IPS-20b (cell line): Measurements from ENCODE around the gene POLR3A.

Experiments used
- H3K27ac ChIP-seq: one replicate; pipeline ENCODE4 v1.5.1; 2013; ENCODE audit warnings: low read length
- H3K27me3 ChIP-seq: 2 replicates; pipeline ENCODE4 v1.6.1; 2013; ENCODE audit warnings: mild to moderate bottlenecking, low read length, inconsistent platforms; ENCODE audit not compliant: insufficient read depth
- H3K36me3 ChIP-seq: 2 replicates; pipeline ENCODE4 v1.6.1; 2013; ENCODE audit warnings: low read depth, mild to moderate bottlenecking, inconsistent platforms, low read length, moderate library complexity; ENCODE audit not compliant: insufficient read depth
- H3K4me1 ChIP-seq: 2 replicates; pipeline ENCODE4 v1.6.1; 2013; ENCODE audit warnings: mild to moderate bottlenecking, control low read depth, inconsistent platforms, low read length, moderate library complexity; ENCODE audit not compliant: insufficient read depth
- H3K4me3 ChIP-seq: 2 replicates; pipeline ENCODE4 v1.5.1; 2013; ENCODE audit warnings: mild to moderate bottlenecking, low read length, inconsistent platforms
- H3K9ac ChIP-seq: 2 replicates; pipeline ENCODE4 v1.6.1; 2013; ENCODE audit warnings: low read depth, mild to moderate bottlenecking, inconsistent platforms, low read length, moderate library complexity
- H3K9me3 ChIP-seq: 2 replicates; pipeline ENCODE4 v1.6.1; 2013; ENCODE audit warnings: mild to moderate bottlenecking, low read depth, low read length, inconsistent platforms; ENCODE audit not compliant: insufficient read depth

POLR3A gene

DNA sequence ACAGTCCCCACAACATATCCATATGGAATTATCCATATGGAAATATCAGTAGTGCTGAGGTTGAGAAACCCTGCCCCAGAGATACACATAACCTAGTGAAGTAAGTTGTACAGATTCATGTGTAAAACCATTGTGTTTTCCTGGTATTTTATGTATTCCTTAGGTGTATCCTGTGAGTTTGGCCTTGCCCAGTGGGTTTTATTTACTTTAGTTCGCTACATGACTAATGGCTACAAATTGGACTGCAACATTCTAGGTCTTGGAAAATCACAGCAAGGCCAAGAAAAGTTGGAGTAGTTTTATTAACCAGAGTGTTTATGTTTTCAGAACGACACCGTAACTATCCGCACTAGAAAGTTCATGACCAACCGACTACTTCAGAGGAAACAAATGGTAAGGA lies 5.7 kb upstream of the POLR3A start:
- H3K4me1 ChIP-seq, result peaks cover 42% of the 10 kb centered on the region
- H3K27me3 ChIP-seq, result no peaks in the 10 kb centered on the region

DNA sequence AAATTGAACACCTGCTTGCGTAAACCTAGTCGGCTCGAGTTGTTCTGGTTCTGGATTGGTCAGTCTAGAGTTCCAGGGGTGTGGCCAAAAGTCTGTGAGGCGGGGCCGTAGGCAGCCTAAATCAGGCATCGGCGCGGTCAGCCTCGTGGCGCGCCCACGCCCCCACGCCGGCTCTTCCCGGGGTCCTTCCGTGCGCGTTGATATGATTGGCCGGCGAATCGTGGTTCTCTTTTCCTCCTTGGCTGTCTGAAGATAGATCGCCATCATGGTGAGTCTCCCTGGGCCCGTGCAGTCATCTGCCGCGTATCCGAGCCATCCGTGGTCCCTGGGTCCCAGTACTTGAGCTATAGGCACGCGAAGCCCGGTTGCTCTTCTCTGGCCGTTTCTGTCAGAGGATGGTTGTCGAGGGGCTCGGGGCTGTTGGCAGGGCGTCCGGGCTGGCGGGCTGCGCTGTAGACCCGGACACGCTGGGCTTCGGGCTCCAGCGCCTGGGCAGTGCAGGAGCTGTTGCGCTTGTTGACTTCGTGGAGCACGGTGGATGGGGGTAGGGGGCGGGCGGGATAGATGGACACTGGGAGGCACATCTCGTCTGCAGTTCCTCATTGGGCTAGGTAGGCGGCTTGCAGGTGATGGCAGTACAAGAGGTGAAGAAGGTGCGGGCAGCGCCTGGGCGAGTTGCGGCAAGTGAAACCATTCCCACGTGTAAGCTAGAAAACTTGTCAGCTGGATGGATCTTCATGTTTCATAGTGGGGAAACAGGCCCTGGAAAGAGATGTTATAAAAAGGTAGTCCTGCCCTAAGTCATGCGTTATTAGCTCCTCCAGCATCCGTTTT lies 4.5 kb upstream of the POLR3A start, which contains the start of gene RPS24:
TSS of gene RPS24 (plus strand) at position 227 of the 834 bp plus-strand sequence. CDS start at position 266, 39 bp downstream.
- H3K4me1 ChIP-seq, result peaks cover 31% of the 10 kb centered on the region
- H3K27me3 ChIP-seq, result no peaks in the 10 kb centered on the region
- no peaks in the 10 kb centered on the region for H3K9me3 ChIP-seq
- H3K9ac ChIP-seq, result peak within 1 kb of the TSS; percentile 99
- peak within 1 kb of the TSS; percentile 59 for H3K27ac ChIP-seq
- H3K36me3 ChIP-seq, result peaks cover 47% of the 10 kb centered on the region
- H3K4me3 ChIP-seq, result peak within 1 kb of the TSS; percentile 99

More for the DNA sequence above, 5.7 kb upstream of the POLR3A start:
- Histone ChIP-seq H3K9ac (peak overlapping the region; percentile 99), H3K4me3 (peak overlapping the region; percentile 99), H3K9me3 (no peaks in the 10 kb centered on the region), H3K36me3 (peaks cover 59% of the 10 kb centered on the region), H3K27ac (peak overlapping the region; percentile 12)

DNA sequence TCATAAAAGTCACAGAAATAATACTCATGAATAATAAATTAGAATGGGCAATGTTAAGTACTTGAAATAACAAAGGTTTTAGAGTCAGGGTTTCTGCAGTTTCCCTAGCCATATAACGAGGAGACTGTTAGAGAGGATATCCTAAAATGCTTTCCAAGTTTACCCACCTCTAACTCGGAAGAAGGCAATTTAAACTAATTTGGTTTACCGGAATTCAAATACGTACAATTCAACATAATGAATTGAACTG lies 4.0 kb upstream of the POLR3A start:
- peak overlapping the region; percentile 64; the same call in 1 of the 2 replicates for H3K9ac ChIP-seq
- peaks cover 25% of the 10 kb centered on the region for H3K4me1 ChIP-seq

DNA sequence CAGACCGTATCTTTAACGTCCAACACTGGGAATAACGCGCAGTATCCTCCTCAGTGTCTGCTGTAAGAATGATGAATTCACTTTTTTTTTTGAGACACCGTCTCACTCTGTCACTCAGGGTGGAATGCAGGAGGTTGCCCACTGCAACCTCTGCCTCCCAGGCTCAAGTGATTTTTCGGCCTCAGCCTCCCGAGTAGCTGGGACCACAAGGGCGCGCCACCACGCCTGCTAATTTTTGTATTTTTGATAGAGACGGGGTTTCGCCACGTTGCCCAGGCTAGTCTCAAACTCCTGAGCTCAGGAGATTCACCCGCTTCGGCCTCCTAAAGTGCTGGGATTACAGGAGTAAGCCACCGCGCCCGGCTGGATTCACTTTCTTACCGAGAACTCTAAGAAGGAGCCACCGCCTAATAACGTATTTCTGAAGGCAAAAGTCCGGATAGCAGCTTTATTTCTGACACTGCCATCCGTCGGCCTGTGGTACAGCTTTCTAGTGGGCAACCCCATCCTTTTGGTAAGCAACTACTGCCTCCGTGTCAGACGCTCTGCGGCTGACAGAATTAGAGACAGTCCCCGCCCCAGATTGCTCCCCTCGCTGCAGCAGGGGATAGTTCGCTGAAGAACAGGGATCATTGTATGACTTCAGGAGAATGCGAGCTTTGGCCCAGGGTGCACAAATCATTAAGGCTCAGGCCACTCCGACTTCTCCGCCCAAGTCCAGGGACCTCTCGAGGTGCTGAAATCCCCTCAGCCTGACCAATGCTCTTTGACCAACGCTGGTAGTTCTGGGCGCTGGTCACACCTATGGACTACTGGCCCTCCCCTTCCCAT lies 662 bp downstream of the POLR3A start:
- H3K27ac ChIP-seq, result peak overlapping the region; percentile 10

More for the DNA sequence above, 4.0 kb upstream of the POLR3A start:
- Histone ChIP-seq H3K4me3 (peak overlapping the region; percentile 99), H3K36me3 (peaks cover 42% of the 10 kb centered on the region), H3K27ac (no peak overlapping the region), H3K27me3 (no peaks in the 10 kb centered on the region), H3K9me3 (no peaks in the 10 kb centered on the region)

DNA sequence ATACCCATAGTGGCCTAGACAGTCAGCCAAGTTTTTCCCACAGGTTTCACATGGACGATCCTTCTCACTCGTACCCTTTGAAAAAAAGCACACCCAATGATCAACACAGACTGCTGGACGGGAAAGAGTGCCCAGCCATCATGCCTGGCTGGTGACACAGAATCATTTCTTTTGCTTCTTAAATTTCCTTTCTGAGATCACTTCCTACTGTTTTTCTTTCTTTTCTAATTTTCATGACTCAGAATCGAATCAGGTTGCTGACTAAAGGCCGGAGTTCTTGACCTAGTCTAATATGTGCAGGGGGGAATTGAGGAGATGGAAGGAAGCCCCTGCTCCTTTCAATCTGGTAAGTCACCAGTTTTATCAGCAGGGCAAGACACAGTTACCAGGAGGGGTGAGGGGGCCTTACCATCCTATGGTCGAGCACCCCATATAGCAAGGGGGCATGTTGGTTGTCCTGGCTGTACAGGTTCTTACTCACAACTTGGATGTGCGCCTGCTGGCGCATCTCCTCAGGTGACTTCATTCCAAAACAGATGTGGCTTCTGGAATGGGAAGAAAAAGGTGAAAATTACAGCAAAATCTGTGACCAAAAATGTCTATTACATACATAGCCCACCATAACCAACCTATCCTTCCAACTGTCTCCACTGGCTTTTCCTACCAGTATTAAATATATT lies 3.5 kb downstream of the POLR3A start:
- Histone ChIP-seq H3K4me3 (no peak overlapping the region), H3K27me3 (no peaks in the 10 kb centered on the region), H3K36me3 (peaks cover 62% of the 10 kb centered on the region), H3K27ac (no peak overlapping the region), H3K9ac (no peak overlapping the region), H3K9me3 (no peaks in the 10 kb centered on the region), H3K4me1 (no peaks in the 10 kb centered on the region)

More for the DNA sequence above, 662 bp downstream of the POLR3A start:
- Histone ChIP-seq H3K9ac (peak overlapping the region; percentile 92; the same call in 1 of the 2 replicates), H3K36me3 (peaks cover 35% of the 10 kb centered on the region), H3K4me3 (peak overlapping the region; percentile 90), H3K27me3 (no peaks in the 10 kb centered on the region), H3K9me3 (no peaks in the 10 kb centered on the region), H3K4me1 (no peaks in the 10 kb centered on the region)

DNA sequence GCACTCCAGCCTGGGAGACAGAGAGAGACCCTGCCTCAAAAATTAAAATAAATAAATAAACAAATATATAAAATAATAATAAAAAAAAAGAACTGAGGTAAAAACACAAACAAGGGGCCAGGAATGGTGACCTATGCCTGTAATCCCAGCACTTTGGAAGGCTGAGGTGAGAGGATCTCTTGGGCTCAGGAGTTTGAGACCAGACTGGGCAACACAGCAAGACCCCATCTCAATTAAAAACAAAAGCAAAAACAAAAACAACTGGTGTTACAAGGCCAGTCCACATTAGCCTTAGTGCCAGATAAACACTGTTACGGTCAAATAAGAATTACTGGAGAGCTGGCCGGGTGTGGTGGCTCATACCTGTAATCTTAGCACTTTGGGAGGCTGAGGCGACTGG lies 5.6 kb downstream of the POLR3A start:
- no peak overlapping the region for H3K27ac ChIP-seq
- no peaks in the 10 kb centered on the region for H3K9me3 ChIP-seq
- no peaks in the 10 kb centered on the region for H3K4me1 ChIP-seq
- no peak overlapping the region for H3K4me3 ChIP-seq
- H3K27me3 ChIP-seq, result no peaks in the 10 kb centered on the region
- no peak overlapping the region for H3K9ac ChIP-seq
- H3K36me3 ChIP-seq, result peaks cover 82% of the 10 kb centered on the region

DNA sequence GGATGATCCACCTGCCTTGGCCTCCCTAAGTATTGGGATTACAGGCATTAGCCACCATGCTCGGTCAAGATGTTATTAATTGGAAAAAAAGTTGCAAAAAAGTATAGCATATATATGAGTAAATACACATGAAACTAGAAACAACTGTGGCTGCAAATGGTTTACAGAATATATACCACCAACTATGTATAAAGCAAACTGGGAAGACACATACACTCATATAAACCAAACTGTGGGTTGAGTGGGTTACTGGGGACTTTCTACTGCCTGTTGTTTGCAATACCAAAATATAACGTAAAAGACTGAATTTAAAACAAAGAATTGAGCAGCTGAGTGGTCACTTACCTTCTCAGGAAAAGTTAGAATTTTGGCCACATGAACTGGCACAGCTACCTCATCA lies 8.1 kb downstream of the POLR3A start:
- Histone ChIP-seq H3K4me1 (no peaks in the 10 kb centered on the region), H3K27me3 (no peaks in the 10 kb centered on the region), H3K36me3 (peaks cover 98% of the 10 kb centered on the region), H3K27ac (no peak overlapping the region), H3K9me3 (no peaks in the 10 kb centered on the region), H3K4me3 (no peak overlapping the region), H3K9ac (no peak overlapping the region)

DNA sequence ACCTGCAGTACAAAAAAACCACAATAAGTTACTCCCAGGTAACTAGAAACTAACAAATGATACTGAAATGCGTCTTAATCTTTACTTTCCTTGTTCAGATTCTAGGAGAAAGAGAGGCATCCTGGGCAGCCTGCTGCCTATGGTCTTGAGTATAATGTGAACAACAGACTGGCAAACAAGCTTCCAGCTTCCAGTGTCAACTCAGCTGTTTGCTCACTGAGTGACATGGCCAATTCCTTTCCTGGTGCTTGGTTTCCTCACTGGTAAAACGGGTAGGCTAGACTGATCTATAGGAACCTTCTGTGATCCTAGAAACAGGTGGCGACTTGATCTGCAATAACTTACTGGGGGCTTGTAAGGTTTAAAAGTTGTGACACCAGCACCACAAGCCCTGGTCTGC lies 10.1 kb downstream of the POLR3A start:
- H3K9me3 ChIP-seq, result no peaks in the 10 kb centered on the region
- H3K4me3 ChIP-seq, result no peak overlapping the region
- no peak overlapping the region for H3K27ac ChIP-seq
- no peaks in the 10 kb centered on the region for H3K4me1 ChIP-seq
- peaks cover 98% of the 10 kb centered on the region for H3K36me3 ChIP-seq
- no peak overlapping the region for H3K9ac ChIP-seq
- H3K27me3 ChIP-seq, result no peaks in the 10 kb centered on the region

DNA sequence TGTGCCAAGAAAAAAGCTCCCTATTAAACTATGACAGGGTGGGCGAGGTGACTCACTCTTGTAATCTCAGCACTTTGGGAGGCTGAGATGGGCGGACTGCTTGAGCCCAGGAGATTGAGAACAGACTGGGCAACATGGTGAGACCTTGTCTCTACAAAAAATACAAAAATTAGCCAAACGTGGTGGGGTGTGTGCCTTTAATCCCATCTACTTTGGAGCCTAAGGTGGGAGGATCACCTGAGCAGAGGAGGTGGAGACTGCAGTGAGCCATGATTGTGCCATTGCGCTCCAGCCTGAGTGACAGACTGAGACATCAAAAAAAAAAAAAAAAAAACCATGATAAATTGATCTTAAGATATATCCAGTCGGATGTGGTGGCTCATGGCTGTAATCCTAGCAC lies 11.5 kb downstream of the POLR3A start:
- Histone ChIP-seq H3K9ac (no peak overlapping the region), H3K9me3 (no peaks in the 10 kb centered on the region), H3K27me3 (no peaks in the 10 kb centered on the region), H3K36me3 (peaks cover 99% of the 10 kb centered on the region), H3K27ac (no peak overlapping the region), H3K4me3 (no peak overlapping the region), H3K4me1 (no peaks in the 10 kb centered on the region)

DNA sequence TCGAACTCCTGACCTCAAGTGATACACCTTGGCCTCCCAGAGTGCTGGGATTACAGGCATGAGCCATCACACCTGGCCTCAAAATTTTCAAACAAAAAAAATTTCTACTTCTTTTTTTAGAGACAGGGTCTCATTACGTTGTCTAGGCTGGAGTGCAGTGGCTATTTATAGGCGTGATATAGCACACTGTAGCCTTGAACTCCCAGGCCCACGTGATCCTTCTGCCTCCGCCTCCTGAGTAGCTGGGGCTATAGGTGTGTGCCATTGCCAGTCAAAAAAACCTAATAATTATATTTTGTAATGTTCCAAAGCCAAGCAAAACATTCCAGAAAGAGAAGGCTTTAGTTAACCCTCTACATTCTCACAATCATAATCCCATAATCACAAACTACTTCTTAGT lies 13.8 kb downstream of the POLR3A start:
- no peak overlapping the region for H3K9ac ChIP-seq
- peaks cover 99% of the 10 kb centered on the region for H3K36me3 ChIP-seq
- no peaks in the 10 kb centered on the region for H3K27me3 ChIP-seq
- no peak overlapping the region for H3K4me3 ChIP-seq
- H3K4me1 ChIP-seq, result no peaks in the 10 kb centered on the region
- no peaks in the 10 kb centered on the region for H3K9me3 ChIP-seq
- no peak overlapping the region for H3K27ac ChIP-seq

DNA sequence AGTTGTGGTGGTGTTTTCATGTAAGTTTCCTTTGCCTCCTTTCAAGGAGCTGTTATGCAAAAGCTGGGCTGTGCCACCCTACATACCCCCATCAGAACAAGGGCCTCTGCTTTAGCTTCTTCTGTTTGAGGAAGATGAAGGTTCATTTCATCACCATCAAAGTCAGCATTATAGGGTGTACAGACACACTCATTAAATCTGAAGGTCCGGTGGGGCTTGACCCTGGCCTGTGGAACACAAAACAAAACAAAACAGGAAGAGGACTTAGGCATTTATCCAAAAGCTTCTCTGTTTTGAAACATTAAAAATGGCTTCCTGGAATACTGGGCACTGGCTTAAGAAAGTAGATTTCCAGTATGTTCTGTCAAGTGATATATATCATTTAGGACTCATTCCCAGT lies 15.8 kb downstream of the POLR3A start:
- Histone ChIP-seq H3K27ac (no peak overlapping the region), H3K36me3 (peaks cover 98% of the 10 kb centered on the region), H3K9me3 (no peaks in the 10 kb centered on the region), H3K27me3 (no peaks in the 10 kb centered on the region), H3K4me1 (no peaks in the 10 kb centered on the region), H3K9ac (no peak overlapping the region), H3K4me3 (no peak overlapping the region)
